MM.1S (cell line): ENCODE data around the gene ZDBF2.
A peak's percentile ranks its signal among the peaks of the same experiment; 100 is the strongest.

Source experiments
- DNase-seq: peaks from one replicate; pipeline ENCODE4 v3.0.0-alpha.2; 2015
- H2AFZ ChIP-seq: fragments of 300-600 bp; sonication (generic); 2 replicates; pipeline ENCODE4 v1.6.0; 2016; ENCODE audit warnings: antibody characterized with exemption, low read length
- H3F3A ChIP-seq: fragments of 300-600 bp; sonication (generic); 2 replicates; pipeline ENCODE4 v1.6.1; 2016; ENCODE audit warnings: mild to moderate bottlenecking, antibody characterized with exemption, low read length, moderate library complexity, mixed read lengths; ENCODE audit not compliant: insufficient read depth
- H3K27ac ChIP-seq: fragments of 300-600 bp; sonication (generic); 2 replicates; pipeline ENCODE4 v1.5.1; 2016; ENCODE audit warnings: mild to moderate bottlenecking, low read length
- H3K27me3 ChIP-seq: fragments of 300-600 bp; sonication (generic); replicated peaks from 2 replicates; pipeline ENCODE4 v1.6.0; 2016; ENCODE audit warnings: low read length; ENCODE audit not compliant: insufficient read depth
- H3K36me3 ChIP-seq: fragments of 300-600 bp; sonication (generic); replicated peaks from 2 replicates; pipeline ENCODE4 v1.6.1; 2016; ENCODE audit warnings: mild to moderate bottlenecking, low read length, mixed read lengths; ENCODE audit not compliant: insufficient read depth
- H3K4me1 ChIP-seq: fragments of 300-600 bp; sonication (generic); 2 replicates; pipeline ENCODE4 v1.6.1; 2016; ENCODE audit warnings: low read length, mixed read lengths
- H3K4me2 ChIP-seq: fragments of 300-600 bp; sonication (generic); 2 replicates; pipeline ENCODE4 v1.6.0; 2016; ENCODE audit warnings: low read depth, low read length
- H3K4me3 ChIP-seq: fragments of 300-600 bp; sonication (generic); 2 replicates; pipeline ENCODE4 v1.5.1; 2016; ENCODE audit warnings: low read length, mixed read lengths
- H3K79me2 ChIP-seq: fragments of 300-600 bp; sonication (generic); 2 replicates; pipeline ENCODE4 v1.6.1; 2016; ENCODE audit warnings: mixed run types, low read length, mixed read lengths
- H3K9ac ChIP-seq: fragments of 300-600 bp; sonication (generic); 2 replicates; pipeline ENCODE4 v1.6.1; 2016; ENCODE audit warnings: low read length, mixed read lengths
- H3K9me2 ChIP-seq: fragments of 300-600 bp; sonication (generic); replicated peaks from 2 replicates; pipeline ENCODE4 v1.6.1; 2016; ENCODE audit warnings: mild to moderate bottlenecking, low read length, mixed read lengths; ENCODE audit not compliant: insufficient read depth
- H3K9me3 ChIP-seq: fragments of 300-600 bp; sonication (generic); replicated peaks from 2 replicates; pipeline ENCODE4 v1.6.1; 2016; ENCODE audit warnings: mild to moderate bottlenecking, low read length, mixed read lengths; ENCODE audit not compliant: insufficient read depth
- H4K20me1 ChIP-seq: fragments of 300-600 bp; sonication (generic); 2 replicates; pipeline ENCODE4 v1.6.1; 2016; ENCODE audit warnings: mild to moderate bottlenecking, low read length, moderate library complexity, mixed read lengths; ENCODE audit not compliant: insufficient read depth
- CTCF ChIP-seq: fragments of 300-600 bp; sonication (generic); IDR thresholded peaks from 2 replicates; pipeline ENCODE4 v1.5.1; 2016; ENCODE audit warnings: antibody characterized with exemption, low read length, mixed read lengths
- EZH2 ChIP-seq: fragments of 300-600 bp; sonication (generic); optimal IDR thresholded peaks from 2 replicates; pipeline ENCODE3; 2017; ENCODE audit warnings: low read depth, mild to moderate bottlenecking, antibody characterized with exemption, low read length, mixed read lengths
- EZH2phosphoT487 ChIP-seq: fragments of 300-600 bp; sonication (generic); IDR thresholded peaks from 2 replicates; pipeline ENCODE4 v1.6.1; 2018; ENCODE audit warnings: antibody characterized with exemption, low read length

Gene ZDBF2

GRCh38 chr2:206267567-206267966, 6.9 kb upstream of the ZDBF2 start:
- H4K20me1 ChIP-seq: no peaks in the 10 kb centered on the region
- H3K4me1 ChIP-seq: no peaks in the 10 kb centered on the region
- no peaks in the 10 kb centered on the region for H3K79me2 ChIP-seq
- no peaks in the 10 kb centered on the region for H3K27me3 ChIP-seq
- H3K4me2 ChIP-seq: no peak overlapping the region
- H3K9ac ChIP-seq: no peak overlapping the region
- H3K9me3 ChIP-seq: no peaks in the 10 kb centered on the region
- H3K36me3 ChIP-seq: no peaks in the 10 kb centered on the region
- H3K9me2 ChIP-seq: no peaks in the 10 kb centered on the region
- H3K4me3 ChIP-seq: no peak overlapping the region
- no peak for DNase-seq
- H2AFZ ChIP-seq: no peak overlapping the region
- no peaks in the 10 kb centered on the region for H3F3A ChIP-seq
- TF ChIP-seq EZH2 (no peak), CTCF (no peak), EZH2phosphoT487 (no peak)
- no peak overlapping the region for H3K27ac ChIP-seq

GRCh38 chr2:206271065-206271464, 3.4 kb upstream of the ZDBF2 start:
- Histone ChIP-seq H3K9me2 (no peaks in the 10 kb centered on the region), H3F3A (peaks cover 10% of the 10 kb centered on the region), H3K27ac (no peak overlapping the region), H3K4me3 (no peak overlapping the region), H4K20me1 (no peaks in the 10 kb centered on the region), H3K4me2 (no peak overlapping the region), H3K36me3 (no peaks in the 10 kb centered on the region), H3K4me1 (no peaks in the 10 kb centered on the region), H3K9me3 (no peaks in the 10 kb centered on the region), H3K79me2 (peaks cover 12% of the 10 kb centered on the region), H2AFZ (no peak overlapping the region), H3K27me3 (no peaks in the 10 kb centered on the region), H3K9ac (no peak overlapping the region)
- DNase-seq: no peak
- TF ChIP-seq CTCF (no peak), EZH2phosphoT487 (no peak), EZH2 (no peak)

- Histone ChIP-seq H3K36me3 (no peaks in the 10 kb centered on the region), H3K79me2 (peaks cover 40% of the 10 kb centered on the region), H3K4me1 (peaks cover 10% of the 10 kb centered on the region), H4K20me1 (no peaks in the 10 kb centered on the region), H3K4me2 (peak overlapping the region; percentile 52), H3K27me3 (no peaks in the 10 kb centered on the region), H3K9ac (peak overlapping the region; percentile 95), H3F3A (peaks cover 25% of the 10 kb centered on the region), H3K9me2 (no peaks in the 10 kb centered on the region), H3K27ac (peak overlapping the region; percentile 88; the same call in 1 of the 2 replicates), H3K9me3 (no peaks in the 10 kb centered on the region), H3K4me3 (peak overlapping the region; percentile 91), H2AFZ (peak overlapping the region; percentile 82)
- DNase-seq: no peak
- TF ChIP-seq EZH2 (no peak), CTCF (no peak), EZH2phosphoT487 (no peak)
These were observed 558 bp upstream of the ZDBF2 start for GRCh38 chr2:206273905-206274304.
